PC-3 (cell line): ENCODE results near the gene RPL3.
"Not testable (repeated sequence)": the region's sequence is repeated elsewhere in the genome, so short reads cannot be mapped to it uniquely, and the experiment has no call there.

ENCODE experiments used
- EZH2 ChIP-seq: fragments of 300-600 bp; sonication (generic); IDR thresholded peaks from one replicate; pipeline ENCODE4 v1.6.1; 2017; ENCODE audit warnings: antibody characterized with exemption, mild to moderate bottlenecking, low read length; ENCODE audit not compliant: unreplicated experiment
- EZH2phosphoT487 ChIP-seq: fragments of 300-600 bp; sonication (generic); IDR thresholded peaks from 2 replicates; pipeline ENCODE4 v1.6.1; 2018; ENCODE audit warnings: mild to moderate bottlenecking, antibody characterized with exemption, low read length, borderline replicate concordance
- TF ChIP-seq, protein P1 (sequence below): fragments of 300-600 bp; sonication (generic); conservative IDR thresholded peaks from 2 replicates; pipeline ENCODE4 v1.5.1; 2017; ENCODE audit warnings: antibody characterized with exemption, low read depth, mild to moderate bottlenecking, low read length

GRCh38 chr22:39320616-39321029 lies 1.2 kb upstream of the RPL3 start:
- TF ChIP-seq, protein P1, sequence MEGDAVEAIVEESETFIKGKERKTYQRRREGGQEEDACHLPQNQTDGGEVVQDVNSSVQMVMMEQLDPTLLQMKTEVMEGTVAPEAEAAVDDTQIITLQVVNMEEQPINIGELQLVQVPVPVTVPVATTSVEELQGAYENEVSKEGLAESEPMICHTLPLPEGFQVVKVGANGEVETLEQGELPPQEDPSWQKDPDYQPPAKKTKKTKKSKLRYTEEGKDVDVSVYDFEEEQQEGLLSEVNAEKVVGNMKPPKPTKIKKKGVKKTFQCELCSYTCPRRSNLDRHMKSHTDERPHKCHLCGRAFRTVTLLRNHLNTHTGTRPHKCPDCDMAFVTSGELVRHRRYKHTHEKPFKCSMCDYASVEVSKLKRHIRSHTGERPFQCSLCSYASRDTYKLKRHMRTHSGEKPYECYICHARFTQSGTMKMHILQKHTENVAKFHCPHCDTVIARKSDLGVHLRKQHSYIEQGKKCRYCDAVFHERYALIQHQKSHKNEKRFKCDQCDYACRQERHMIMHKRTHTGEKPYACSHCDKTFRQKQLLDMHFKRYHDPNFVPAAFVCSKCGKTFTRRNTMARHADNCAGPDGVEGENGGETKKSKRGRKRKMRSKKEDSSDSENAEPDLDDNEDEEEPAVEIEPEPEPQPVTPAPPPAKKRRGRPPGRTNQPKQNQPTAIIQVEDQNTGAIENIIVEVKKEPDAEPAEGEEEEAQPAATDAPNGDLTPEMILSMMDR = not testable (repeated sequence)
- TF ChIP-seq EZH2phosphoT487, EZH2: not testable (repeated sequence)
